RWPE1 (cell line): Measurements from ENCODE around the gene KRTCAP2.
A peak's percentile ranks its signal among the peaks of the same experiment; 100 is the strongest.
"Not testable (repeated sequence)": the region's sequence is repeated elsewhere in the genome, so short reads cannot be mapped to it uniquely, and the experiment has no call there.

Source experiments
- CTCF ChIA-PET: fragments of 350-600 bp; sonication (Branson Sonifier 250); formaldehyde crosslinking; extraction: SDS; loops from one replicate; lab custom pipeline; 2021; lab: Yijun Ruan, JAX
- POLR2A ChIA-PET: fragments of 400-600 bp; formaldehyde crosslinking; extraction: SDS; loops from one replicate; lab custom pipeline; 2020; ENCODE audit warnings: antibody characterized with exemption; ENCODE audit not compliant: low non-redundant PET; lab: Yijun Ruan, JAX
- DNase-seq: peaks from one replicate; pipeline ENCODE4 v3.0.0; 2012; ENCODE audit warnings: low spot score
- H3K27ac ChIP-seq: fragments of 450-650 bp; 2 replicates; pipeline ENCODE4 v1.5.1; 2017
- CTCF ChIP-seq: fragments of 450-650 bp; conservative IDR thresholded peaks from 2 replicates; pipeline ENCODE4 v1.5.1; 2017; ENCODE audit warnings: low read depth, mild to moderate bottlenecking

Gene KRTCAP2

GRCh38 chr1:155172732-155173477 lies at the start of gene KRTCAP2:
Gene KRTCAP2 (minus strand): TSS chr1:155173304. CDS start chr1:155173224, 80 bp downstream.
- DNase-seq, result peak; percentile 98
- ChIA-PET CTCF (interaction anchor here (0.6 to 3.7 kb wide), 18 partner anchors 9 to 173 kb away, joined by 3 to 26 read pairs (median 4); partner anchors contain the start of gene EFNA3), POLR2A (interaction anchor here (0.6 to 1.1 kb wide), 3 partner anchors 37 to 42 kb away, joined by 3 to 7 read pairs (median 7); no protein-coding TSS in a partner anchor)
- H3K27ac ChIP-seq, result peak within 1 kb of the TSS; percentile 87
- TF ChIP-seq CTCF, result peak; percentile 93

GRCh38 chr1:155220211-155220965 lies 47.3 kb upstream of the KRTCAP2 start:
- peak overlapping the region; percentile 51 for H3K27ac ChIP-seq
- DNase-seq, CTCF ChIA-PET, POLR2A ChIA-PET: not testable (repeated sequence)

GRCh38 chr1:155219592-155220031 lies 46.5 kb upstream of the KRTCAP2 start:
- H3K27ac ChIP-seq, result peak overlapping the region; percentile 37; the same call in 1 of the 2 replicates
- TF ChIP-seq CTCF, result no peak
- DNase-seq, result no peak
- ChIA-PET CTCF (interaction anchor here (0.7 kb wide), 1 partner anchor 12 kb away, joined by 3 read pairs; no protein-coding TSS in a partner anchor), POLR2A (no interaction called here)

- POLR2A ChIA-PET, result no interaction called here
- DNase-seq, result no peak
- CTCF ChIA-PET, result interaction anchor here (0.7 kb wide), 1 partner anchor 12 kb away, joined by 3 read pairs; no protein-coding TSS in a partner anchor
- TF ChIP-seq CTCF, result no peak
- H3K27ac ChIP-seq, result peak overlapping the region; percentile 37; the same call in 1 of the 2 replicates
These were observed 45.9 kb upstream of the KRTCAP2 start for GRCh38 chr1:155218854-155219591.

GRCh38 chr1:155214702-155215101 lies 41.6 kb upstream of the KRTCAP2 start:
- CTCF ChIA-PET, POLR2A ChIA-PET, DNase-seq, H3K27ac ChIP-seq: not testable (repeated sequence)

GRCh38 chr1:155212051-155212440 lies 38.9 kb upstream of the KRTCAP2 start:
- H3K27ac ChIP-seq, DNase-seq, CTCF ChIA-PET, POLR2A ChIA-PET: not testable (repeated sequence)

GRCh38 chr1:155211381-155212050 lies 38.4 kb upstream of the KRTCAP2 start:
- H3K27ac ChIP-seq, POLR2A ChIA-PET, DNase-seq: not testable (repeated sequence)
- CTCF ChIA-PET, result interaction anchor here (1.1 kb wide), 1 partner anchor 18 kb away, joined by 5 read pairs; no protein-coding TSS in a partner anchor
